Urinary bladder (tissue), 4 donors: Measurements from ENCODE around the gene EHBP1L1. TPM values are rescaled to one million over a fixed set of nuclear protein-coding genes. Genes with fewer than 3 reads are reported as not detected.

Source experiments
- DNase-seq: peaks from one replicate; pipeline ENCODE4 v3.0.0-alpha.2; 2015; ENCODE audit errors: extremely low spot score
- H3K27ac ChIP-seq: one replicate; pipeline ENCODE4 v1.5.1; 2013; ENCODE audit warnings: low read depth, mild to moderate bottlenecking, moderate library complexity
- H3K36me3 ChIP-seq: one replicate; pipeline ENCODE4 v1.6.1; 2013; ENCODE audit warnings: mild to moderate bottlenecking, moderate library complexity; ENCODE audit not compliant: insufficient read depth
- H3K4me1 ChIP-seq: one replicate; pipeline ENCODE4 v1.6.1; 2013; ENCODE audit warnings: mild to moderate bottlenecking, moderate library complexity; ENCODE audit not compliant: insufficient read depth
- H3K4me3 ChIP-seq: one replicate; pipeline ENCODE4 v1.5.1; 2013; ENCODE audit warnings: low read depth, low read length
- WGBS: extraction: QIAGEN DNeasy Blood & Tissue Kit; methylation state at CpG from one replicate; pipeline ENCODE4 v1.1.7; 2013; 5-methylcytosine and 5-hydroxymethylcytosine counted together
- polyA plus RNA-seq: library from polyadenylated mRNA; stranded (reverse); fragments of 200-250 nt; gene quantifications from one replicate; pipeline ENCODE4 v1.2.3, GENCODE V29; 2013
- total RNA-seq: library from RNA; depleted of rRNA; stranded (reverse); fragments of >200 nt; gene quantifications from one replicate; pipeline ENCODE4 v1.2.3, GENCODE V29; 2014
- donor health status: healthy with polysubstance abuse.
- donor health status: healthy.

The EHBP1L1 gene
- total and polyA plus RNA-seq, 2 donors = 45.9 to 178 TPM

GRCh38 chr11:65553301-65554001, 22.4 kb upstream of the EHBP1L1 start:
- Histone ChIP-seq H3K4me1 (peaks cover 2% of the 10 kb centered on the region), H3K4me3 (no peak overlapping the region), H3K27ac (no peak overlapping the region), H3K36me3 (no peaks in the 10 kb centered on the region)
- WGBS = 65% methylated on average over 37 of the region's 37 CpGs
- no peak for DNase-seq

GRCh38 chr11:65554057-65554818, 21.6 kb upstream of the EHBP1L1 start:
- H3K36me3 ChIP-seq = no peaks in the 10 kb centered on the region
- H3K4me1 ChIP-seq = peaks cover 2% of the 10 kb centered on the region
- no peak overlapping the region for H3K4me3 ChIP-seq
- H3K27ac ChIP-seq = no peak overlapping the region
- no peak for DNase-seq
- 83% methylated on average over 27 of the region's 27 CpGs for WGBS

GRCh38 chr11:65554842-65555430, 20.9 kb upstream of the EHBP1L1 start:
- no peak overlapping the region for H3K27ac ChIP-seq
- H3K4me1 ChIP-seq = peaks cover 2% of the 10 kb centered on the region
- H3K36me3 ChIP-seq = no peaks in the 10 kb centered on the region
- no peak for DNase-seq
- H3K4me3 ChIP-seq = no peak overlapping the region
- 89% methylated on average over 4 of the region's 4 CpGs for WGBS

- no peaks in the 10 kb centered on the region for H3K36me3 ChIP-seq
- no peak for DNase-seq
- H3K4me1 ChIP-seq = peaks cover 2% of the 10 kb centered on the region
- WGBS = 46% methylated on average over 6 of the region's 6 CpGs
- H3K4me3 ChIP-seq = no peak overlapping the region
- no peak overlapping the region for H3K27ac ChIP-seq
Measured at GRCh38 chr11:65555693-65556231, 20.1 kb upstream of the EHBP1L1 start.

- Histone ChIP-seq H3K4me3 (peak overlapping the region; percentile 71), H3K4me1 (peaks cover 2% of the 10 kb centered on the region), H3K27ac (peak overlapping the region; percentile 97), H3K36me3 (no peaks in the 10 kb centered on the region)
- WGBS = 76% methylated on average over 12 of the region's 12 CpGs
- DNase-seq = no peak
Measured at GRCh38 chr11:65556470-65557279, 19.2 kb upstream of the EHBP1L1 start.

- H3K4me1 ChIP-seq = peaks cover 2% of the 10 kb centered on the region
- WGBS = 3% methylated on average over 41 of the region's 47 CpGs
Measured at GRCh38 chr11:65557280-65558001, 18.4 kb upstream of the EHBP1L1 start.

GRCh38 chr11:65558002-65558929, 17.6 kb upstream of the EHBP1L1 start, which contains the start of gene LTBP3:
TSS of gene LTBP3 (minus strand) at chr11:65558359. CDS start at chr11:65557959, 400 bp downstream.
- Histone ChIP-seq H3K4me3 (peak within 1 kb of the TSS; percentile 71), H3K4me1 (peaks cover 2% of the 10 kb centered on the region), H3K36me3 (no peaks in the 10 kb centered on the region), H3K27ac (peak within 1 kb of the TSS; percentile 97)
- DNase-seq = no peak
- under 1% methylated on average over 79 of the region's 79 CpGs for WGBS

More at GRCh38 chr11:65557280-65558001, 18.4 kb upstream of the EHBP1L1 start:
- H3K36me3 ChIP-seq = no peaks in the 10 kb centered on the region
- H3K4me3 ChIP-seq = peak overlapping the region; percentile 71
- H3K27ac ChIP-seq = peak overlapping the region; percentile 97
- no peak for DNase-seq

GRCh38 chr11:65558930-65559509, 16.8 kb upstream of the EHBP1L1 start:
- no peak for DNase-seq
- Histone ChIP-seq H3K36me3 (no peaks in the 10 kb centered on the region), H3K27ac (peak overlapping the region; percentile 97), H3K4me1 (peaks cover 2% of the 10 kb centered on the region), H3K4me3 (no peak overlapping the region)
- 27% methylated on average over 19 of the region's 19 CpGs for WGBS

- H3K4me1 ChIP-seq = peaks cover 2% of the 10 kb centered on the region
- H3K36me3 ChIP-seq = no peaks in the 10 kb centered on the region
- no peak for DNase-seq
- 59% methylated on average over 5 of the region's 5 CpGs for WGBS
- no peak overlapping the region for H3K4me3 ChIP-seq
- peak overlapping the region; percentile 97 for H3K27ac ChIP-seq
Measured at GRCh38 chr11:65559535-65559934, 16.3 kb upstream of the EHBP1L1 start.

GRCh38 chr11:65559951-65560537, 15.8 kb upstream of the EHBP1L1 start:
- H3K36me3 ChIP-seq = no peaks in the 10 kb centered on the region
- peaks cover 2% of the 10 kb centered on the region for H3K4me1 ChIP-seq
- peak overlapping the region; percentile 26 for H3K27ac ChIP-seq
- no peak for DNase-seq
- WGBS = 39% methylated on average over 5 of the region's 5 CpGs
- H3K4me3 ChIP-seq = no peak overlapping the region
